ENCODE results near the gene IL1R1. TPM values are rescaled to one million over a fixed set of nuclear protein-coding genes. Genes with fewer than 3 reads are reported as not detected.
A peak's percentile ranks its signal among the peaks of the same experiment; 100 is the strongest.

Gene IL1R1
- polyA plus RNA-seq, 3 donors, result 26.6 to 41.7 (median 30.5) TPM

DNA sequence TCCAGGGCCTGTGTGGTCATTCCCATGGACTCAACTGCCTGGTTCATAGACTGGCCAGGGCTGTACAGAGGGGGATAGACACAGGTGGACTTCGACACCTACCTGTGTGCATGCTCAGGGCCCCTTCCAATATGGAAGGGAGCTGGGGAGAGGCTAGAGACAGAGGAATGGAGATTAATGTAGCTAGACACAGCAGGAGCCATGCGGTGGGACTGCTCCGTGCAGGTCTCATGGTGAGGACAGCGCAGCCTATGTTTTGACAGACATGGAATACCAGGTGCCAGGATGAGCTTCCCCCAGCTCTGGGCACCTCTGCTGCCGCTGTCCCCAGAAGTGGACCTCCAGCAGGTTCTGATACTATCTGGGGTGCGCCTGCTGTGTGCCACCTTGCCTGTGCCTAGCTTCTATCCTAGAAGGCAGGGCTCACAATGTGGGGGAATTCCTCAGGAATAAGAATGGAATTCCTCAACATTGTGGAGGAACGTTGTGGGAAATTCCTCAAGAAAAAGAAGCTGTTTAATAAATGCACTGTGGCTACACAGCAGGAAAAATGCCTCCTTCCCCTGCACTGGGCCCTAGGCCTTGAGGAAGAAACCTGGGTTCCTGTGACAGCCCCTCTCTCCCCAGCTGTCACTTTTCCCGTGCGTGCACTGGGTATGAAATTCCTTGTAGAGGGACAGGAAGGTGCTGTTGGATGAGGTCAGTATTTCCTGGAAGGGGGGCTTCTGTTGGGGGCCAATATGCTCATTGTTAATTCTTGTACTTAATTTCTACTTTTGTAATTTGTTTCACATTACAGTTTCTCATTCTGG, 7.3 kb downstream of the IL1R1 start:
- no peak for DNase-seq (ENCODE audit: extremely low read depth in 1 of 11, low read depth in 9 of 11, low spot score in 4 of 11)

DNA sequence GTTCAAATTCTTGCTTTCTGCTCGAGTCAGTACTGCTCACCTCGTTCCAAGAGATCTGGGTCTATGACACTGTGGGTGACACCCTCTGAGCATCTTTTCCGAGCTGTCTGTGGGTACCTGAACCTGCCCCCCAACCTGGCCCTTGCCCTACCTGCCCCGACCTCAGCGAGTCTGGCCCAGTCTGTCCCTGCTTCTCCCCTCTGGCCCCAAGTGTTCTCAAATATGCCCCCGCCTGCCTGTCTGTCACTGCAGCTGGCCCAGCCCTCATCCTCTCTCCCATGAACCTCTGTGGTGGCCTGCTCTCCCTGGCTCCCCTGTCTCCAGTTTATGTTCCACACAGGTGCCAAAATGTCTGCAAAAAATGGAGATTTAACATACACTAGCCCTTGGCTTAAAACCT, 11.8 kb downstream of the IL1R1 start:
- no peak for DNase-seq (ENCODE audit: extremely low read depth in 1 of 11, low read depth in 9 of 11, low spot score in 4 of 11)

DNA sequence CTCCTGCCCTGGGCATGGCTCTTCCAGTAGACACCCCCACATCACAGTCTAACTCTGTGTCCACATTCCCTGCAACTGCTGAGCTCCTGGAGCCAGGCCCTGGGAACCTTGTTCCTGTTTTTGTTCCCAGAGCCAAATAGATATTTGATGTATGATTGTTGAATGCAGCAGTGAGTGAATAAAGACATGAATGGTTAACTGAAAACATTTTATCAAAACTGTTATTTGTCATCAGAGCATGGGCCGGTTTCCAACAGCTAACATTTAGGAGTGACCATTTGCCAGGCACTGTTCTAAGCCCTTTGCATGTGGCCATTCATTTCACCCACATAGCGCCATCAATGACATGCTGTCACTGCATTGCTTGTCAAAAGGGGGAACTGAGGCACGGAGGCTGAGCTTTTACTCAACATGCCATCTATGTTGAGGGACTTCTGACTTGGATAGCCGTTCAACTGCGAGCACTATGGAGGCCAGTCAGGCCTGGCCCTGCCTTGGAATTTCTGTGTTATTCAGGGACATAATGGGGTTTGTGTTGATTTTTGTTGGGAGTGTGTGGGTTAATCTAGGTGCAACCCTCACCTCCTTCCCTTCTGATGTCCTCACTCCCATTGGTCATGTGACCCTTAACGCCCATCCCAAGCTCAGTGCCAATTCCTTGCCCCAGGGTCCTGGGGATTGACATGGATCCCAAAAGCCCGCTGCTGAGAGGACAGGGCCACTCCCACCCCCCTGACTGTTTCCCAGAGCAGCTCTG, 12.6 kb downstream of the IL1R1 start:
- no peak for DNase-seq (ENCODE audit: extremely low read depth in 1 of 11, low read depth in 9 of 11, low spot score in 4 of 11)

DNA sequence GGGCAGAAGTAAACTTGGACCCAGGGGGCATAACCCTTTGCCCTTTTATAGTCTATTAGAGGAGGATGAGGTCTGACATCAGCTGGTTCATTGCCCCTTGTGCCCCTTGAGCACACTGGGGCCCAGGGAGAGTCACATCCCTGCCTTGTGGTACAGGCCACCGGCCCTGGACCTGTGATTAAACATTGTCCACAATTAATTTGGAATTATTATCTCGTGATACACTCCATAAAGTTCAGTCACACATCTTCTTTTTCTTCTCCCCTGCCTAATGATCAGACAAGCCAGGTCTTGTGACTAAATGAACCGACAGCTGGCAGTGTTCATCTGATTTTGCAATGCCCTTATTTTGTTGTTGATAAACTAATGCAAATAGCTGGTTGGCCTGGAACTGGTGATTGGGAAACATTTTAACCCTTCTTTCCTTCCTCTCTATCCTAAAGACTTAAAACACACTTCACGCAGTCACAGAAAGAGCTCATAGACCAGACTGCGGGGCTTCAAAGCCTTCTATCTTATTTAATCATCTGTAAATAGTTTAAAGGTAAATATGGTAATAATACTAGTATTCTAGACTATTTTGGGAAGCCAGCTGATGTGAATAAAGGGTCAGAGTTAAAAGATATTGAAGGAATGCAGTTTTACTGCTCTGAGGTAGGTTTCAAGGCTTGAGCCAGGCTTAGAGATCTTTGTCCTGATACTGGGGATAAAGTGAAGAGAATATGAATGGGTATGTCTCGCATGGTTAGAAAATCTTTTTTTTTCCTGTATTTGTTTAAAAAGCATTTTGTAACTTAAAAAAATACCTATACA, 13.4 kb downstream of the IL1R1 start:
- DNase-seq (ENCODE audit: extremely low read depth in 1 of 11, low read depth in 9 of 11, low spot score in 4 of 11), result no peak

DNA sequence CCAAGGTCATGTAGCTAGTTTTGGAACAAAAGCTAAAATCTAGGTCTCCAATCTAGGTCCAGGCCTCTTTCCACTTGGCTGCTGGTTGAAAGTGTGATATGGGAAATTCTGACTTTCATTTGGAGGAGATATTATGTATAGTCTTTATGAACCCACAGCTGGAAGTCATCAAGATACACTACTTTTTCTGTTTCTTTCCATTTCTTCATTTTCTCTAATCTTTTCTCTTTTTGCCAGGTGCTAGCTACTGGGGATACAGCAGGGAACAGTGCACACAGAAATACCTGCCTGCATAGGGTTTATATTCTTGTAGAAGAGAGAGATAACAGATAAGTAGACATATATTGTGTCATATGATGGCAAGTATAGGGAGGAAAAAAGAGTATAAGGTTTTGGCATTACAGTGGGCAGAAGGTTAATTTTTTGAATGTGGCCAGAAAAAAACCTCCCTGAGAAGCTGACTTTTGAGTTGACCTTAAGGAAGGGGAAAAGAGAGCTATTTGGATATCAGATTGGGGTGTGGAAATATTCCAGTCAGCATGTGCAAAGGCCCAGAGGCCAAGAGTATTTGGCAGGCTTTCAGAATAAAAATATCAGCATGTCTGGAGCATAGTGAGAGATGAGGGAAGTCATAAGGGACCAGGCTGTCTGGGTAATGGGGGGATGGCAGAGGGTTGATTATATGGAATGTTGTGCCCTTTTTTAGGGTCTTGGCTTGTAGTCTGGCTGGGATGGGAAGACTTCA, 15.6 kb downstream of the IL1R1 start:
- no peak for DNase-seq (ENCODE audit: extremely low read depth in 1 of 11, low read depth in 9 of 11, low spot score in 4 of 11)

DNA sequence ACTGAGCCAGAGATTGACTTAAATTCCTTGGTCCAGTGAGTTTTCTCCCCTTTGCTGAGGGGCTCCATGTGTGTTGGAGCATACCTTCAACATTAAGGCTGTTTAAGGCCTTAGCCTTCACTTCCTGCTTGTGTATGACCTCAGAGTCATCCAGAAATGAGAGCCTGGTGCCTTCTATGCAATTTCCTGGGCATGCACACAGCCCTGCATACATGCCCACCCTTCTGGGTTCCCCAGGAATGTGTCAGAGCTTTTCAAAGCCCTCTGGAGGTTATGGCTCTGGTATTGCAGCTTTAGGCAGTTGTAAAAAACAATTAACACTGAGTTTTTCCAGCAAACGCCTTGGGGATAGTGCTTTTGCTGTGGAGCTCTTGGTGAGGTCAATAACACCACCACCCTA, 16.7 kb downstream of the IL1R1 start:
- DNase-seq (ENCODE audit: extremely low read depth in 1 of 11, low read depth in 9 of 11, low spot score in 4 of 11), result no peak

DNA sequence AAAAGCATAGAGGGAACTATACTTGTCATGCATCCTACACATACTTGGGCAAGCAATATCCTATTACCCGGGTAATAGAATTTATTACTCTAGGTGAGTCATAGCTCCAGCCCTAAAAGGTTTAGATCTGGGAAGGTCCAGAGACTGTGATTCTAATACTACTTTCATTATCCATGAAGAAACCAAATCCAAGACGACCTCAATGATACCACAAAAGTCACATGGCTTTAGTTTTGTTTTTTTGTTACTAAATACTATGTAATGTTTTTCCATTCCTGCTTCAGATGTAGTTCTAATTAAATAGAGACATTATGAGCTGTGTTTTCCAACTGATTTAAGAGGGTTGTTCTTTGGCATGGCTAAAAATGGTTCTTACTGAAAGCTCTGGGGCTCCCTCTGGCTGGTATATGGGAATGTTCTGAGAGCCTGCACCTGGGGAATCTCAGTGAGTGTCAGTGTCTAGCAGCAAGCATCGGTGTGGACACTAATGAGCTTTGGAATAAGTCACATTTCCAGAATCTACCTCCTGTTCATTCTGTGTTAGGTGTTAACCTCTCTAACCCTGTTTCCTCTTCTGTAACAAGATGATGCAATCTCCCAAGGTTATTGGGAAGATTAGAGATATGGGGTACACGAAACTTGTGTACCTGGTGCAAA, 23.8 kb downstream of the IL1R1 start:
- peak in 1 of 11 donors; percentile 24 for DNase-seq (ENCODE audit: extremely low read depth in 1 of 11, low read depth in 9 of 11, low spot score in 4 of 11)

DNA sequence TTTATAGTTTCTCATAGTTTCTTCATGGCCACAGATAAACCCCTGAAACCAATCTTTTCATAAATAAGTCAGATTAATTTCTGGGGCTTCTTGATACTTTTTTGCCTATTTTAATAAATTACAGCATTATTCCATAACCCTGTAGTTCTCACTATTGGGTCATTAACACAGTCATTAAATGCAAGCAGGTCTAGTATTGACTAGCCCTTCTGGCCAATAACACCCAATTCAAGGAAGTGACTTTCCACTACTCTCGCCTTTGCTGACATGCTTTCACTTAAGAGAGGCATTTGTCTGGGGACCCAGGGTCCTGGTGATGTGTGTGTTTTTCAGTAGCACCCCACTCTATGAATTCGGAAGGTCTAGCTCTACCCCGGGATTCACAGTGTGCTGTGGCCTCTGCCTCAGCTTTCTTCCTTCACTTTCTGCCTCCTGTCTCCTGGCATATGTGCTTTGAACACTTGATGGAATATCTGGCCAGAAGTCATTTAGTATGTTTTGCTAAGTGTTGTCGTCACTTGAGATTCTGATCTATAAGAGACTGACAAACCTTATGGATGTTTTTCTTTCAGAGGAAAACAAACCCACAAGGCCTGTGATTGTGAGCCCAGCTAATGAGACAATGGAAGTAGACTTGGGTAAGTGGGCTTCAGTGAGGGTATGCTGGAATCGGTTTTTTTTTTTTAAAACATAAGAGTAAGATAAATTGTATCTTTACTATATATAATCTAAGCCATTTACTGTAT, 25.7 kb downstream of the IL1R1 start:
- no peak for DNase-seq (ENCODE audit: extremely low read depth in 1 of 11, low read depth in 9 of 11, low spot score in 4 of 11)

DNA sequence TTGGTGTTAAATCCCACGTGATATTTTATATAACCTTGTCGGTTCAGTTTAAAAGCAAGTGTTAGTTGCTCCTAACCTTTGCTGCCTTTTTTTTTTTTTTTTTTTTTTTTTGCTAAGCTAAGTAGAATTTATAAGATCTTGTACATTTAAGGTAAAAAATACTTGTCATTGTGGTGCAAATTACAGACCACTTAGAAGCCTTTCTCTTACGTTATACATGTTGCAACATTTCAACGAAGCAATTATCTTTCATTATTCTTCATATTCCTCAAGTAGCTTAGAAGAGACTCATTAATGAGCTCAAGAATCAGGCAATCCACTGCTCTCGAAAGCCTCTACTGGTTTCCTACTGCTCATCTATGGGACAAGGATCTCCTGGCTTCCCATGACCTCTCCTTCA, 29.4 kb downstream of the IL1R1 start:
- DNase-seq (ENCODE audit: extremely low read depth in 1 of 11, low read depth in 9 of 11, low spot score in 4 of 11), result no peak

DNA sequence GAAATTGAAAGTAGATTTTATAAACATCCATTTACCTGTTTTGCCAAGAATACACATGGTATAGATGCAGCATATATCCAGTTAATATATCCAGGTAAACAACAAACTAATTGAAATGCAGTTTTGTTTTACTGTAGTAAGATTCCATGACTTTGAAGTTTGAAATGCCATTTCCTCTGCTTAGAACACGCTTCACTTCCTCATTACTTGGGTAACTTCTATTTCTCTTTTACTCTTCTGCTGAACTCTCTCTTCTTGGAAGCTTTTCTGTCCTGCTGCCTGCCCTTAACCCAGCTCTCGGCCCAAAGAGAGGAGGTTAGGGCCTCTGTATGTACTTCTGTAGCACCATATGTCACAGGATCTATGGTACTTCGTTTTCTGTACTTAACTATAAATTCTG, 30.2 kb downstream of the IL1R1 start:
- no peak for DNase-seq (ENCODE audit: extremely low read depth in 1 of 11, low read depth in 9 of 11, low spot score in 4 of 11)

DNA sequence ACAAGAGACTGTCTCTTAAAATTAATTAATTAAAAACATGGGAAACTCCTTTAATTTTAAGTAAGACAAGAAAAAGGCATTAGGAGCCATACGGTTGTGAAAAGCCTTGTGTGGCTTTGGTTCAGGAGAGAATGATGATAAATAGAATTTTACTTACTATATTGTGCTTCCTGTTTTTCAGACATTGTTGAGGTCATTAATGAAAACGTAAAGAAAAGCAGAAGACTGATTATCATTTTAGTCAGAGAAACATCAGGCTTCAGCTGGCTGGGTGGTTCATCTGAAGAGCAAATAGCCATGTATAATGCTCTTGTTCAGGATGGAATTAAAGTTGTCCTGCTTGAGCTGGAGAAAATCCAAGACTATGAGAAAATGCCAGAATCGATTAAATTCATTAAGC, 33.6 kb downstream of the IL1R1 start:
- DNase-seq (ENCODE audit: extremely low read depth in 1 of 11, low read depth in 9 of 11, low spot score in 4 of 11), result no peak

DNA sequence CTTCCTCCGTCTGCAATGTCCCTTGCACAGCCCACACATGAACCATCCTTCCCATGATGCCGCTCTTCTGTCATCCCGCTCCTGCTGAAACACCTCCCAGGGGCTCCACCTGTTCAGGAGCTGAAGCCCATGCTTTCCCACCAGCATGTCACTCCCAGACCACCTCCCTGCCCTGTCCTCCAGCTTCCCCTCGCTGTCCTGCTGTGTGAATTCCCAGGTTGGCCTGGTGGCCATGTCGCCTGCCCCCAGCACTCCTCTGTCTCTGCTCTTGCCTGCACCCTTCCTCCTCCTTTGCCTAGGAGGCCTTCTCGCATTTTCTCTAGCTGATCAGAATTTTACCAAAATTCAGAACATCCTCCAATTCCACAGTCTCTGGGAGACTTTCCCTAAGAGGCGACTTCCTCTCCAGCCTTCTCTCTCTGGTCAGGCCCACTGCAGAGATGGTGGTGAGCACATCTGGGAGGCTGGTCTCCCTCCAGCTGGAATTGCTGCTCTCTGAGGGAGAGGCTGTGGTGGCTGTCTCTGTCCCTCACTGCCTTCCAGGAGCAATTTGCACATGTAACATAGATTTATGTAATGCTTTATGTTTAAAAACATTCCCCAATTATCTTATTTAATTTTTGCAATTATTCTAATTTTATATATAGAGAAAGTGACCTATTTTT, 35.4 kb downstream of the IL1R1 start:
- DNase-seq (ENCODE audit: extremely low read depth in 1 of 11, low read depth in 9 of 11, low spot score in 4 of 11), result no peak

DNA sequence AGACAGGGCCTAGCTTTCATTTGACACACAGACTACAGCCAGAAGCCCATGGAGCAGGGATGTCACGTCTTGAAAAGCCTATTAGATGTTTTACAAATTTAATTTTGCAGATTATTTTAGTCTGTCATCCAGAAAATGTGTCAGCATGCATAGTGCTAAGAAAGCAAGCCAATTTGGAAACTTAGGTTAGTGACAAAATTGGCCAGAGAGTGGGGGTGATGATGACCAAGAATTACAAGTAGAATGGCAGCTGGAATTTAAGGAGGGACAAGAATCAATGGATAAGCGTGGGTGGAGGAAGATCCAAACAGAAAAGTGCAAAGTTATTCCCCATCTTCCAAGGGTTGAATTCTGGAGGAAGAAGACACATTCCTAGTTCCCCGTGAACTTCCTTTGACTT, 36.5 kb downstream of the IL1R1 start:
- no peak for DNase-seq (ENCODE audit: extremely low read depth in 1 of 11, low read depth in 9 of 11, low spot score in 4 of 11)

DNA sequence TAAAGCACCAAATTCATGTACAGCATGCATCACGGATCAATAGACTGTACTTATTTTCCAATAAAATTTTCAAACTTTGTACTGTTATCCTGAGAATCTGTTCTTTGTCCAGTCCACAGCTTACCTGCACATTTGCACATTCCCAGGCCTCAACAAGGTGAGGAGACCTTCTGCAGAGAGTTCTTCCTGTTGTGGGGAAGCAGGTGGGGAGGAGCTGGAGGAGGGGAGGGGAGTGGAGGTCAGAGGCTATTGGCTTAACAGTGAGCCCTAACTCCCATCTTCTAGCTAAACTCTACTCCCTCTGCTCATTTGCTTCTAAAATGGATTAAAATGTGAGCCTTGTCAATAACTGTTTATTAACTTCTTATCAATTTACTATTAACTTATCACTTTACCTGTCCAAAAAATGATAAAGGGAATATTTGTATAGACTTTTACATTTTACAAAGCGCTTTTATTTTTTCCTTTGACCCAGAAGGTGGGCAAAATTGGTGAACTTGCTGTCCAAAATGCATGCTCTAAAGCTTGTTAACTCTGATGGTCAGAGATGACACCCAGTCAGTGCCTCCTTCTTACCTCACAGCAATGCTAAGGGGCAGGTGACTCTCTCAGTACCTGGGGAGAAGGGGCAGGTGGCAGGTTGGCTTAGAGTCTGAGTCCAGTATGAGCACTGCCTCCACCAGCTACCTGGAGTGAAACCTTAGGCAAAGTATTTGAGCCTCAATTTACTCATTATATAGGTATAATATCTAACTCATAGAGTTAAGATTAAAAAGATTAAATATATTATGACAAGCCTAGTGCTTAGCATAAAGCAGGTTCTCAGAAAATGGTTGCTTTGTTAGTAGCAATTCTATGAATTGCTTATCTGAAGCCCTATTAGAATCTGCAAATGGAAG, 37.5 kb downstream of the IL1R1 start:
- DNase-seq (ENCODE audit: extremely low read depth in 1 of 11, low read depth in 9 of 11, low spot score in 4 of 11), result no peak

DNA sequence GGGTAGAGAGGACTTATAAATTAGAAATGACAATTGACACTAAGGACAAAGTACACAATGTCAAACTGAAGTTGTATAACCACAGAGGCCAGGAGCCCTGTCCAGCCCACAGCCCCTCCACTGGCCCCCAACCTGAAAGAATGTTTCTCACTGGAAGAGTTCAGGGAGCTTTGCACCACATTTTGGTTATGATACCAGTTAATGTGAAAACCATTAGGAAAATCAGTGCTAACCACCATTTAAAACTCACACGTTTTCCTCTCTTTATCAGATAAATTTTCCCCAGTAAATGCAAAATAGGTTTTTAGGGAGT, 38.1 kb downstream of the IL1R1 start:
- DNase-seq (ENCODE audit: extremely low read depth in 1 of 11, low read depth in 9 of 11, low spot score in 4 of 11), result no peak

DNA sequence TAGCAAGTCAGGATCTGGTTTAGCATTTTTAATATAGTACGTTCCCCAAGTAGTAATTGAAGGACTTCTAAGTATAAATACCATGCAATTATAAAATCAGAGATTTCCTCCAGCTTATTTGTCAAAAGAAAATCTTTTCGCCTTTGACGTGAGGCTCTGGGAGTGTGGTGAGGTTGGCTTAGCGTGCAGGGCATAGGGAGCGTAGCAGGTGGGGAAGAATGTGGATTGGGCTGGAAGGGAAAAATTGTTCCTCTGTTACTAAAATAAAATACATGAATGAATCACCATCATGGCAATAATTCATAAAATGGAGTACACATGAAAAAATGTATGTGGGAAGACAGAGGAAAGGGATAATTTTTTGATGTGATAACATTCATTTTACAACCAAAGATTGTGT, 38.8 kb downstream of the IL1R1 start:
- DNase-seq (ENCODE audit: extremely low read depth in 1 of 11, low read depth in 9 of 11, low spot score in 4 of 11), result no peak

Measured in renal cortex interstitium (tissue), 11 donors.